Renal cortical epithelial cell (primary cell): Measurements from ENCODE around the gene B4GALNT1. TPM values are rescaled to one million over a fixed set of nuclear protein-coding genes. Genes with fewer than 3 reads are reported as not detected.
"Not testable (repeated sequence)": the region's sequence is repeated elsewhere in the genome, so short reads cannot be mapped to it uniquely, and the experiment has no call there.

Experiments
- DNase-seq: peaks from one replicate; pipeline ENCODE4 v3.0.0-alpha.2; 2011; ENCODE audit warnings: low read depth
- total RNA-seq: library from RNA; depleted of rRNA; stranded (reverse); fragments of >200 nt; gene quantifications from 2 replicates; pipeline ENCODE4 v1.2.3, GENCODE V29; 2014

Gene B4GALNT1
- 0.20 and 1.4 TPM in 2 replicates for total RNA-seq

GRCh38 chr12:57632958-57633840, at the start of gene B4GALNT1:
Gene B4GALNT1 (minus strand): TSS chr12:57633201. CDS start chr12:57632132, 1,069 bp downstream.
- DNase-seq, result no peak

- DNase-seq, result no peak
Measured at GRCh38 chr12:57679697-57680096, 46.7 kb upstream of the B4GALNT1 start.

GRCh38 chr12:57677947-57678346, 44.9 kb upstream of the B4GALNT1 start:
- not testable (repeated sequence) for DNase-seq

- no peak for DNase-seq
Measured at GRCh38 chr12:57674691-57675090, 41.7 kb upstream of the B4GALNT1 start.

GRCh38 chr12:57672801-57673200, 39.8 kb upstream of the B4GALNT1 start:
- no peak for DNase-seq

- not testable (repeated sequence) for DNase-seq
Measured at GRCh38 chr12:57671811-57672210, 38.8 kb upstream of the B4GALNT1 start.

GRCh38 chr12:57669691-57670090, 36.7 kb upstream of the B4GALNT1 start:
- DNase-seq, result not testable (repeated sequence)

- DNase-seq, result no peak
Measured at GRCh38 chr12:57666897-57667296, 33.9 kb upstream of the B4GALNT1 start.

- not testable (repeated sequence) for DNase-seq
Measured at GRCh38 chr12:57665066-57665820, 32.2 kb upstream of the B4GALNT1 start.

- no peak for DNase-seq
Measured at GRCh38 chr12:57661376-57661775, 28.4 kb upstream of the B4GALNT1 start.

GRCh38 chr12:57658890-57659289, 25.9 kb upstream of the B4GALNT1 start:
- no peak for DNase-seq

- peak; percentile 77 for DNase-seq
Measured at GRCh38 chr12:57657744-57658143, 24.7 kb upstream of the B4GALNT1 start.

- not testable (repeated sequence) for DNase-seq
Measured at GRCh38 chr12:57656408-57656807, 23.4 kb upstream of the B4GALNT1 start.

- no peak for DNase-seq
Measured at GRCh38 chr12:57655541-57656240, 22.7 kb upstream of the B4GALNT1 start.

- DNase-seq, result no peak
Measured at GRCh38 chr12:57654042-57654441, 21.0 kb upstream of the B4GALNT1 start.

GRCh38 chr12:57646659-57647049, 13.7 kb upstream of the B4GALNT1 start:
- DNase-seq, result not testable (repeated sequence)

GRCh38 chr12:57645990-57646658, 13.1 kb upstream of the B4GALNT1 start:
- peak; percentile 9 for DNase-seq

GRCh38 chr12:57641699-57642442, 8.9 kb upstream of the B4GALNT1 start:
- no peak for DNase-seq

- DNase-seq, result no peak
Measured at GRCh38 chr12:57640175-57641042, 7.4 kb upstream of the B4GALNT1 start.

GRCh38 chr12:57638096-57638495, 5.1 kb upstream of the B4GALNT1 start:
- DNase-seq, result no peak
